ENCODE measurements around the gene CIITA.

Gene CIITA

GRCh38 chr16:10879681-10880589, 2.9 kb downstream of the CIITA start:
- H3K27ac ChIP-seq (ENCODE audit: insufficient read depth, low read depth, low read length, poor library complexity, severe bottlenecking): no peak overlapping the region
- H3K4me3 ChIP-seq (ENCODE audit: insufficient read depth, low read depth, low read length): no peak overlapping the region
- H3K4me1 ChIP-seq (ENCODE audit: control insufficient read depth, insufficient read depth, low read length): peaks cover 9% of the 10 kb centered on the region
- peaks cover 42% of the 10 kb centered on the region for H3K27me3 ChIP-seq (ENCODE audit: control insufficient read depth, insufficient read depth, low read length, poor library complexity, severe bottlenecking)
- H3K36me3 ChIP-seq (ENCODE audit: control insufficient read depth, insufficient read depth, low read length): no peaks in the 10 kb centered on the region
- no peaks in the 10 kb centered on the region for H3K9me3 ChIP-seq (ENCODE audit: control insufficient read depth, low read length)
- WGBS, 2 experiments: 78 to 79% methylated on average over 20 to 21 of the region's 21 CpGs

DNA sequence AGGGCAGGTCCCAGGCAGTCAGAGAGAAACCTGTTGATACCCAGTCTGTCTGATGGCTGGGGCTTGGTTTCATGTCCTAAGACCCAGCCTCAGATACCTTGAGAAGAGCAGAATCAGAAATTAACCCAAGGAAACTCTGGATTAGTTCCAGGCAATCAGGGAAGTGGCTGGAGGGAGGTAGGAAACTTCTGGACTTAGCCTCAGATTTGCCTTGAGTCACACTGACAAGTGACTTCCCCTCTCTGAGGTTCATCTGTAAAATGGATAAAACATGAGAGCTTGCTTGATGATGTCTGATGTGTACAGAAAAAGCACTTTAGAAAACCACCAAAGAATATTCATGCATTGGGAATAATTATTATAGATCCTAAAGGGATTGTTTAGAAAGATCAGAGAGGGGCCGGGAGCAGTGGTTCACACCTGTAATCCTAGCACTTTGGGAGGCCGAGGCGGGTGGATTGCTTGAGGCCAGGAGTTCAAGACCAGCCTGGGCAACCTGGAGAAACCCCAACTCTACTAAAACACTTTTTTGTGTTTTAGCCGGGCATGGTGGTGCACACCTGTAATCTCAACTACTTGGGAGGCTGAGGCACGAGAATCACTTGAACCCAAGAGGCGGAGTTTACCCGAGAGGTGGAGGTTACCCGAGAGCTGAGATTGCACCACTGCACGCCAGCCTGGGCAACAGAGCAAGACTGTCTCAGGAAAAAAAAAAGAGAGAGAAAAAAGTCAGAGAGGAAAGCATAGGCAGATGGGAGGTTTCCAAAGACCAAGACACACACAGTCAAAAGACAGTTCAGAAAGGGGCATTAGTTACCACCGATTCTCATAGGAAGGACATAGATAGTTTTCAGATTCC, 3.8 kb downstream of the CIITA start:
- WGBS, 2 experiments: 81 to 92% methylated on average over 10 of the region's 10 CpGs
- H3K9me3 ChIP-seq (ENCODE audit: control insufficient read depth, low read length): no peaks in the 10 kb centered on the region
- no peak overlapping the region for H3K4me3 ChIP-seq (ENCODE audit: insufficient read depth, low read depth, low read length)
- H3K27me3 ChIP-seq (ENCODE audit: control insufficient read depth, insufficient read depth, low read length, poor library complexity, severe bottlenecking): peaks cover 42% of the 10 kb centered on the region
- H3K27ac ChIP-seq (ENCODE audit: insufficient read depth, low read depth, low read length, poor library complexity, severe bottlenecking): no peak overlapping the region
- peaks cover 9% of the 10 kb centered on the region for H3K4me1 ChIP-seq (ENCODE audit: control insufficient read depth, insufficient read depth, low read length)
- no peaks in the 10 kb centered on the region for H3K36me3 ChIP-seq (ENCODE audit: control insufficient read depth, insufficient read depth, low read length)

GRCh38 chr16:10881479-10882030, 4.6 kb downstream of the CIITA start:
- no peak overlapping the region for H3K4me3 ChIP-seq (ENCODE audit: insufficient read depth, low read depth, low read length)

DNA sequence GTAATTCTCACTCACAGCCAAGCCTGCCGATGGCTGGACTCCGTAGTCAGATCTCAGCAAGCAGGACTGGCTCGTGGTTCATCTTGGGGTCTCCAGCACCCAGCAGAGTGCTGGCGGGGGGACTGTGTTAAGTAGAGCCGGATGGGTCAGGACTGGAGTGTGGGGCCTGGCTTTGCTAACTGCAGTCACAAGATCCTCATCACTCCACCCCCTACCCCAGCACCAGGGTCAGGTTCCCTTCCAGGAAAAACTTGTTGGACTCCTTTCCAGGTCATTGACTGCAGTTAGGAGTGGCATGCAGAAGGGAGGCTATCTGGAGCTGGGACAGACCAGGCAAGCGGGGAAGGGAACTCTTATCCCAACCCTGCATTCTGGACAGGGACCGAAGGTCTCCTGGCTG, 6.0 kb downstream of the CIITA start:
- no peak overlapping the region for H3K27ac ChIP-seq (ENCODE audit: insufficient read depth, low read depth, low read length, poor library complexity, severe bottlenecking)
- no peaks in the 10 kb centered on the region for H3K9me3 ChIP-seq (ENCODE audit: control insufficient read depth, low read length)
- no peaks in the 10 kb centered on the region for H3K36me3 ChIP-seq (ENCODE audit: control insufficient read depth, insufficient read depth, low read length)
- H3K4me1 ChIP-seq (ENCODE audit: control insufficient read depth, insufficient read depth, low read length): peaks cover 9% of the 10 kb centered on the region
- H3K4me3 ChIP-seq (ENCODE audit: insufficient read depth, low read depth, low read length): no peak overlapping the region
- WGBS, 2 experiments: 92% methylated on average over 7 of the region's 7 CpGs
- peaks cover 33% of the 10 kb centered on the region for H3K27me3 ChIP-seq (ENCODE audit: control insufficient read depth, insufficient read depth, low read length, poor library complexity, severe bottlenecking)

More at GRCh38 chr16:10881479-10882030, 4.6 kb downstream of the CIITA start:
- H3K27me3 ChIP-seq (ENCODE audit: control insufficient read depth, insufficient read depth, low read length, poor library complexity, severe bottlenecking): peaks cover 40% of the 10 kb centered on the region
- H3K9me3 ChIP-seq (ENCODE audit: control insufficient read depth, low read length): no peaks in the 10 kb centered on the region
- no peaks in the 10 kb centered on the region for H3K36me3 ChIP-seq (ENCODE audit: control insufficient read depth, insufficient read depth, low read length)
- H3K4me1 ChIP-seq (ENCODE audit: control insufficient read depth, insufficient read depth, low read length): peaks cover 9% of the 10 kb centered on the region
- no peak overlapping the region for H3K27ac ChIP-seq (ENCODE audit: insufficient read depth, low read depth, low read length, poor library complexity, severe bottlenecking)
- WGBS, 2 experiments: 90 to 92% methylated on average over 5 to 6 of the region's 7 CpGs

- Histone ChIP-seq H3K27ac (ENCODE audit: insufficient read depth, low read depth, low read length, poor library complexity, severe bottlenecking) (no peak overlapping the region), H3K27me3 (ENCODE audit: control insufficient read depth, insufficient read depth, low read length, poor library complexity, severe bottlenecking) (peaks cover 10% of the 10 kb centered on the region), H3K4me3 (ENCODE audit: insufficient read depth, low read depth, low read length) (no peak overlapping the region), H3K4me1 (ENCODE audit: control insufficient read depth, insufficient read depth, low read length) (no peaks in the 10 kb centered on the region), H3K36me3 (ENCODE audit: control insufficient read depth, insufficient read depth, low read length) (no peaks in the 10 kb centered on the region), H3K9me3 (ENCODE audit: control insufficient read depth, low read length) (no peaks in the 10 kb centered on the region)
- WGBS, 2 experiments: 81 to 85% methylated on average over 6 of the region's 6 CpGs
Observed at GRCh38 chr16:10885246-10885645, 8.2 kb downstream of the CIITA start.

DNA sequence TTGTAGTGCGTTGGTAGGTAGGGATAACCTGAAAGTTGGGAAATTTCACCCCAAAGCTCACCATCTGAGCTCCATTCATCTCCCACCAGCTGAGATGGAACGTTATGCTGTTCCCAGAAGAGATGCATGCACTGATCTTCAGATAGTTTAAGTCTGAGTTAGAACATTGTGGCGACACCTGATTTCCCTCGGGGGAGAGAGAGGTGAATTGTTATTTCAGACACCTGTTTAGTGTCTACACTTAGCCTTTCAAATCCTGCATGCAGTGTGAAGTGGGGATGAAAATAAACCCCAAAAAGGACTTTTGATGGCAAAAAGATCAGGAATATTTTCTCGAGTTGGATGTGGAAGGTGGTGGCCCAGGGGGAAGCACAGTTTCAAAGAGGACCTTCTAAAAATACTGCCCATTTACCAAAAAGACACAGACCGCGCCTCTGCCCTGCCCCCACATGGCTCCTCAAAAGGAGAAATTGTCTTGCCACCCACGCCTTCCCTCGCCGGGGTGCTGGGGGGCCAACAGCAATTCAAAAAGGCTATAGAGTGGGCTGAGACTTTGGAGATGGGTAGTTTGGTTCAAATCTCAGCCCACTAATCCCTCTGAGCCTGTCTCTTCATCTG, 11.4 kb downstream of the CIITA start:
- Histone ChIP-seq H3K4me3 (ENCODE audit: insufficient read depth, low read depth, low read length) (no peak overlapping the region), H3K27me3 (ENCODE audit: control insufficient read depth, insufficient read depth, low read length, poor library complexity, severe bottlenecking) (no peaks in the 10 kb centered on the region), H3K36me3 (ENCODE audit: control insufficient read depth, insufficient read depth, low read length) (no peaks in the 10 kb centered on the region), H3K27ac (ENCODE audit: insufficient read depth, low read depth, low read length, poor library complexity, severe bottlenecking) (no peak overlapping the region), H3K9me3 (ENCODE audit: control insufficient read depth, low read length) (no peaks in the 10 kb centered on the region), H3K4me1 (ENCODE audit: control insufficient read depth, insufficient read depth, low read length) (no peaks in the 10 kb centered on the region)
- WGBS, 2 experiments: 81% methylated on average over 10 of the region's 10 CpGs

- Histone ChIP-seq H3K27me3 (ENCODE audit: control insufficient read depth, insufficient read depth, low read length, poor library complexity, severe bottlenecking) (no peaks in the 10 kb centered on the region), H3K4me1 (ENCODE audit: control insufficient read depth, insufficient read depth, low read length) (no peaks in the 10 kb centered on the region), H3K27ac (ENCODE audit: insufficient read depth, low read depth, low read length, poor library complexity, severe bottlenecking) (no peak overlapping the region), H3K9me3 (ENCODE audit: control insufficient read depth, low read length) (no peaks in the 10 kb centered on the region), H3K4me3 (ENCODE audit: insufficient read depth, low read depth, low read length) (no peak overlapping the region), H3K36me3 (ENCODE audit: control insufficient read depth, insufficient read depth, low read length) (no peaks in the 10 kb centered on the region)
- 88 to 96% methylated on average over 4 of the region's 4 CpGs for WGBS, 2 experiments
Observed at GRCh38 chr16:10889855-10890254, 12.9 kb downstream of the CIITA start.

DNA sequence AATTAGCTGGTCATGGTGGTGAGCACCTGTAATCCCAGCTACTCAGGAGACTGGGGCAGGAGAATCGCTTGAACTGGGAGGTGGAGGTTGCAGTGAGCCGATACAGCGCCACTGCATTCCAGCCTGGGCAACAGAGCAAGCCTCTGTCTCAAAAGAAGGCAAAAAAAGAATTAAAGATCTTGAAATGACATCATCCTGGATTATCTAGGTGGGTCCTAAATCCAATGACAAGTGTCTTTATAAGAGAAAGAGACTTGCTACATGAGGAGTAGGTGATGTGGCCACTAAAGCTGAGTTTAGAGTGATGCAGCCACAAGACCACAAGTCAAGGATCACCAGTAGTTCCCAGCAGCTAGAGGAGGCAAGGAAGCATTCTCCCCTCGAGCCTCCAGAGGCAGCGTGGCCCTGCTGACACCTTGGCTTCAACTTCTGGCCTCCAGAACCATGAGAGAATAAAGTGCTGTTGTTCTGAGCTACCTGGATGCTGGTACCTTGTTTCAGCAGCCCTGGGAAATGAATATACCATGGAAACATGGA, 15.8 kb downstream of the CIITA start:
- H3K9me3 ChIP-seq (ENCODE audit: control insufficient read depth, low read length): no peaks in the 10 kb centered on the region
- H3K27me3 ChIP-seq (ENCODE audit: control insufficient read depth, insufficient read depth, low read length, poor library complexity, severe bottlenecking): no peaks in the 10 kb centered on the region
- no peak overlapping the region for H3K4me3 ChIP-seq (ENCODE audit: insufficient read depth, low read depth, low read length)
- WGBS, 2 experiments: 81 to 82% methylated on average over 5 of the region's 5 CpGs
- no peak overlapping the region for H3K27ac ChIP-seq (ENCODE audit: insufficient read depth, low read depth, low read length, poor library complexity, severe bottlenecking)
- no peaks in the 10 kb centered on the region for H3K36me3 ChIP-seq (ENCODE audit: control insufficient read depth, insufficient read depth, low read length)
- no peaks in the 10 kb centered on the region for H3K4me1 ChIP-seq (ENCODE audit: control insufficient read depth, insufficient read depth, low read length)

GRCh38 chr16:10895053-10895946, 18.3 kb downstream of the CIITA start:
- Histone ChIP-seq H3K27me3 (ENCODE audit: control insufficient read depth, insufficient read depth, low read length, poor library complexity, severe bottlenecking) (no peaks in the 10 kb centered on the region), H3K4me1 (ENCODE audit: control insufficient read depth, insufficient read depth, low read length) (no peaks in the 10 kb centered on the region), H3K36me3 (ENCODE audit: control insufficient read depth, insufficient read depth, low read length) (no peaks in the 10 kb centered on the region), H3K9me3 (ENCODE audit: control insufficient read depth, low read length) (no peaks in the 10 kb centered on the region), H3K27ac (ENCODE audit: insufficient read depth, low read depth, low read length, poor library complexity, severe bottlenecking) (no peak overlapping the region), H3K4me3 (ENCODE audit: insufficient read depth, low read depth, low read length) (no peak overlapping the region)
- WGBS, 2 experiments: 24 to 26% methylated on average over 13 to 17 of the region's 17 CpGs

All from ectodermal cell (in vitro differentiated cells).